ENCODE measurements around the gene VGF.

Gene VGF

DNA sequence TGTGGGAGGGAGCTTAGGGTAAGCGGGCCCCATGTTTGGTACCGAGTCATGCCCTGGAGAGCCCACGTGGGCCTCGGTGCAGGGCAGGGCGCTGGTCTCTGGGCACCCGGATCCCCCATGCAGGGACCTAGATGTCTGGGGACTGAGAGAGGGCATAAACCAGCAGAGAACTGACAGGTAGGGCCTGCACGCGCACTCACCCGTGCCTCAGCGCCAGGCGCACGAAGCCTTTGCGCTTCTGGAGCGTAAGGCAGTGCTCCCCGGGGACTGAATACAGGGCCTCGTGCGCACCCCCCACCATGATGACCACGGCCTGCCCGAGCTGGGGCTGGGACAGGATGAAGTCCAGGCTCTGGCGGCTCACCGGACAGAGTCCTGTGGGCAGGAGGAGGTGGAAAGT, 32.6 kb upstream of the VGF start:
- DNase-seq = no peak
- Histone ChIP-seq H3K9me3 (ENCODE audit: severe bottlenecking) (no peaks in the 10 kb centered on the region), H3K27ac (no peak overlapping the region), H3K36me3 (no peaks in the 10 kb centered on the region), H3K27me3 (ENCODE audit: insufficient read depth, low read depth, severe bottlenecking) (peaks cover 15% of the 10 kb centered on the region), H3K4me3 (ENCODE audit: low read depth, low read length) (no peak overlapping the region)
- TF ChIP-seq, protein P1, sequence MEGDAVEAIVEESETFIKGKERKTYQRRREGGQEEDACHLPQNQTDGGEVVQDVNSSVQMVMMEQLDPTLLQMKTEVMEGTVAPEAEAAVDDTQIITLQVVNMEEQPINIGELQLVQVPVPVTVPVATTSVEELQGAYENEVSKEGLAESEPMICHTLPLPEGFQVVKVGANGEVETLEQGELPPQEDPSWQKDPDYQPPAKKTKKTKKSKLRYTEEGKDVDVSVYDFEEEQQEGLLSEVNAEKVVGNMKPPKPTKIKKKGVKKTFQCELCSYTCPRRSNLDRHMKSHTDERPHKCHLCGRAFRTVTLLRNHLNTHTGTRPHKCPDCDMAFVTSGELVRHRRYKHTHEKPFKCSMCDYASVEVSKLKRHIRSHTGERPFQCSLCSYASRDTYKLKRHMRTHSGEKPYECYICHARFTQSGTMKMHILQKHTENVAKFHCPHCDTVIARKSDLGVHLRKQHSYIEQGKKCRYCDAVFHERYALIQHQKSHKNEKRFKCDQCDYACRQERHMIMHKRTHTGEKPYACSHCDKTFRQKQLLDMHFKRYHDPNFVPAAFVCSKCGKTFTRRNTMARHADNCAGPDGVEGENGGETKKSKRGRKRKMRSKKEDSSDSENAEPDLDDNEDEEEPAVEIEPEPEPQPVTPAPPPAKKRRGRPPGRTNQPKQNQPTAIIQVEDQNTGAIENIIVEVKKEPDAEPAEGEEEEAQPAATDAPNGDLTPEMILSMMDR (IDR thresholded peaks at IDR 0.05; ENCODE audit: low read depth, low read length) = no peak

GRCh38 chr7:101195884-101196283, 30.5 kb upstream of the VGF start:
- TF ChIP-seq, protein P1 (IDR thresholded peaks at IDR 0.05; ENCODE audit: low read depth, low read length) = no peak
- no peak for DNase-seq
- H3K27me3 ChIP-seq (ENCODE audit: insufficient read depth, low read depth, severe bottlenecking) = peaks cover 24% of the 10 kb centered on the region

DNA sequence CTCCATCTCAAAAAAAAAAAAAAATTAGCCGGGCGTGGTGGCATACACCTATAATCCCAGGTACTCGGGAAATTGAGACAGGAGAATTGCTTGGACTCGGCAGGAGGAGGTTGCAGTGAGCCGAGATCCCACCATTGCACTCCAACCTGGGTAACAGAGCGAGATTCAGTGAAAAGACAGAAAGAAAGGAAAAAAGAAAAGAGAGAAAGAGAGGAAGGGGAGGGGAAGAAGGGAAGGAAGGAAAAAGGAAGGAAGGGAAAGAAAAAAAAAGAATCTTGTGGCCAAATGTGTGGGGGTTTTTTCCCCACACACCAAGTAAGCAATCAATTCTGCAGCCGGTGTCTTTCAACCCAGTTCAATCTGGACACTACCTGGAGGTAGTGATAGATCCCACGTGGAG, 23.7 kb upstream of the VGF start:
- TF ChIP-seq, protein P1 (IDR thresholded peaks at IDR 0.05; ENCODE audit: low read depth, low read length) = no peak
- no peak overlapping the region for H3K4me3 ChIP-seq (ENCODE audit: low read depth, low read length)
- no peaks in the 10 kb centered on the region for H3K36me3 ChIP-seq
- H3K27me3 ChIP-seq (ENCODE audit: insufficient read depth, low read depth, severe bottlenecking) = peaks cover 81% of the 10 kb centered on the region
- no peak overlapping the region for H3K27ac ChIP-seq
- no peaks in the 10 kb centered on the region for H3K9me3 ChIP-seq (ENCODE audit: severe bottlenecking)
- no peak for DNase-seq

More at GRCh38 chr7:101195884-101196283, 30.5 kb upstream of the VGF start:
- Histone ChIP-seq H3K4me3 (ENCODE audit: low read depth, low read length) (no peak overlapping the region), H3K9me3 (ENCODE audit: severe bottlenecking) (no peaks in the 10 kb centered on the region), H3K36me3 (no peaks in the 10 kb centered on the region), H3K27ac (no peak overlapping the region)

- Histone ChIP-seq H3K27ac (no peak overlapping the region), H3K9me3 (ENCODE audit: severe bottlenecking) (no peaks in the 10 kb centered on the region), H3K4me3 (ENCODE audit: low read depth, low read length) (no peak overlapping the region), H3K27me3 (ENCODE audit: insufficient read depth, low read depth, severe bottlenecking) (peaks cover 81% of the 10 kb centered on the region), H3K36me3 (no peaks in the 10 kb centered on the region)
- DNase-seq = no peak
- TF ChIP-seq, protein P1 (IDR thresholded peaks at IDR 0.05; ENCODE audit: low read depth, low read length) = no peak
Measured at GRCh38 chr7:101186844-101187428, 21.6 kb upstream of the VGF start.

DNA sequence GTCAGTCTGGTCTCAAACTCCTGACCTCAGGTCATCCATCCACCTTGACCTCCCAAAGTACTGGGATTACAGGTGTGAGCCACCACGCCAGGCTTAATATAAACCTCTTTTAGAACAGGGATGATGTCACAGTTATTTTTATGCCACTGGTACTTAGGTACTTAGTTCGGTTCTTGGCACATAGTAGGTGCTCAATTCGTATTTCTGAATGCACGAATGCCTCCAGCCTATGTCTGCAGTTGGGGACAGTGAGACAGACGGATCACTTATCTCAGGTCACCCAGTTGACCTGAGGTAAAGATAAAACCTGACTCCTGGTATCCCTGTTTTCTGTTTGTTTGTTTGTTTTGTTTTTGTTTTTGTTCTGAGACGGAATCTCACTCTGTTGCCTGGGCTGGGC, 20.8 kb upstream of the VGF start:
- no peak overlapping the region for H3K27ac ChIP-seq
- H3K4me3 ChIP-seq (ENCODE audit: low read depth, low read length) = no peak overlapping the region
- no peaks in the 10 kb centered on the region for H3K36me3 ChIP-seq
- H3K27me3 ChIP-seq (ENCODE audit: insufficient read depth, low read depth, severe bottlenecking) = peaks cover 84% of the 10 kb centered on the region
- no peak for DNase-seq
- H3K9me3 ChIP-seq (ENCODE audit: severe bottlenecking) = no peaks in the 10 kb centered on the region
- TF ChIP-seq, protein P1 (IDR thresholded peaks at IDR 0.05; ENCODE audit: low read depth, low read length) = no peak

DNA sequence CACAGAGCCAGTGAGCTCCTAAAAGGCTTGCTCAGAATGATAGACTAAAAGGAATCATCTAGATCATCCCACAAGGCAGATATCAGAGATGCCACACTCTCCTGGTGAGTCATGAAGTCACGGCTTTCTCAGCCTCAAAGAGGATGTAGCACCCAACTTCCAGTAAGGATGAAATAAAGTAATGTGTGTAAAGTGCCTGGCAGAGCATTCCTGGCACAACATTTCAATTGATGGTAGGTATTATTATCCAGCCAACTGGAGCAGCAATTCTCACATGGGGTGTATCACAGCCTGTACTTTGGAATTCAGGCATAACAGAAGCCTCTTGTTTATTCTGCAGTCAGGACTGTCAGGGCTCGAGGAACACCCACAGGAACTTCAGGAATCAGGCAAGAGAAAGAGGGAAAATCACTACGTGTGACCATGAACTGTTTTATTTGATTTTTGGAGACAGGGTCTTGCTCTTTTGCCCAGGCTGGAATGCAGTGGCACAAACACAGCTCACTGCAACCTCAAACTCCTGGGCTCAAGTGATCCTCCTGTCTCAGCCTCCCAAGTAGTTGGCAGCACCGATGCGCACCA, 20.0 kb upstream of the VGF start:
- Histone ChIP-seq H3K27ac (no peak overlapping the region), H3K9me3 (ENCODE audit: severe bottlenecking) (no peaks in the 10 kb centered on the region), H3K27me3 (ENCODE audit: insufficient read depth, low read depth, severe bottlenecking) (peaks cover 85% of the 10 kb centered on the region), H3K36me3 (no peaks in the 10 kb centered on the region), H3K4me3 (ENCODE audit: low read depth, low read length) (no peak overlapping the region)
- TF ChIP-seq, protein P1 (IDR thresholded peaks at IDR 0.05; ENCODE audit: low read depth, low read length) = no peak
- DNase-seq = no peak

All from WERI-Rb-1 (cell line).